ENCODE measurements around the gene MBNL1.

The MBNL1 gene, protein sequence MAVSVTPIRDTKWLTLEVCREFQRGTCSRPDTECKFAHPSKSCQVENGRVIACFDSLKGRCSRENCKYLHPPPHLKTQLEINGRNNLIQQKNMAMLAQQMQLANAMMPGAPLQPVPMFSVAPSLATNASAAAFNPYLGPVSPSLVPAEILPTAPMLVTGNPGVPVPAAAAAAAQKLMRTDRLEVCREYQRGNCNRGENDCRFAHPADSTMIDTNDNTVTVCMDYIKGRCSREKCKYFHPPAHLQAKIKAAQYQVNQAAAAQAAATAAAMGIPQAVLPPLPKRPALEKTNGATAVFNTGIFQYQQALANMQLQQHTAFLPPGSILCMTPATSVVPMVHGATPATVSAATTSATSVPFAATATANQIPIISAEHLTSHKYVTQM

DNA sequence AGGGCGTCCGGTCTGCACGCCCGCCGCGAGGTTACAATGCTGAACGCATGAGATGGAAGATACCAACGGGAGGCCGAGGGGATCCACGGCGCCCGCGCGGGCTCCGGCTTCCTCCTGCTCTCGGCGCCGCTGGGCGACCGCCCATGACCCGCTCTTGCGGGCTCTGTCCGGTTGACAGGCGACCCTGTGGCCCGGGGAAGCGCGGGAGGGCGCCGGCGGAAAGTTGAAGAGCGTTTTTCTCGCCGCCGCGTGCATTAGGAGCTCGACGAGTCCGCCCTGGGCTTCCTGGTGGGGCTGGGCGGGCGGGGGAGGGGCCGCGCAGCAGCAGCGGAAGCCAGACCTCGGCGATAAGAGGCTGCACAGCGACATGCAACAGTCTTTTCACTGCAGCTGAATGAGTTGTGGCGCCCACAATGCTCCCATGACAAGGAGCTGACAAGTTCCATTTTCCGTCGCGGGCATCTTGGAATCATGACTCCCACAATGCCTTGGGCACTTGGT, at the start of gene MBNL1:
Gene MBNL1, plus strand, starts transcription at position 375 of the 501 bp plus-strand sequence. CDS start 31,265 bp downstream, outside the sequence.
- peak; percentile 90 for DNase-seq (ENCODE audit: low spot score)

DNA sequence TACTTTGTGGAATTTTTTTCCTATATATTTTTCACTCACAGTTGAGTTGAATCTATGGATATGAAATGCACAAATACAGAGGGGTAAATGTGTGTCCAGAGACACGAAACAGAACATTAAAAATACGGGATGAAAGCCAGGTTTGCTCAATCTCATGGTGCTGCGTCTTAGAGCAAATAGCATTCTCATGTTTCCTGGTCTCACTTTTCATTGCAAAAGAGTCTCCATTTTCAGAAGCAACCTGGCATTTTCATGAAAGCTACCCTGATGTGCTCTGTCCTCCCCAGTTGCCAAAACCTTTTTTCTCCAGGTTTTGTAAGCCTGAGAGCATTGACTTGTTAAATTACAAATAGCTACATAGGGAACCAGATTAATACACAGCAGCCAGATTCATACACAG, 49.5 kb upstream of the MBNL1 start:
- DNase-seq (ENCODE audit: low spot score), result no peak

DNA sequence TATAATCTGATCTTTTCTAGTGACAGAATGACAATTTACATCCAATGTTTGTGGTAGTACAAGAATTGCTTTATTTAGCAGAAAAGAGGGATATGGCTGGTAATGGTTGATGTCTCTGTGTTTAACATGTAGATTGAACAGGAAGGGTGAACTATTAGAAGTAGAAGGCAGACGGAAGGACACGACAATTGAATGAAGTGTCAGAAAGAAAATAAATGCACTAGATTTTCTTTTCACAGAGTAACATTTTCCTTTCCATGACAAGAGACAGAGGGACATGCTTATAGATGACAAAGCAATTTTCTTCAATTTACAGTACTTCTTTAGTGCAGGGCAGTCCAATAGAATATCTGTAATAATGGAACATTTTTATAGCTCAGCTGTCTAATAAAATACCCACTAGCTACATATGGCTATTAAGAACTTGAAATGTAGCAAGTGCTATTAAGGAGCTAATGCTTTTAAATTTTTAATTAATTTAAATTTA, 48.9 kb upstream of the MBNL1 start:
- DNase-seq (ENCODE audit: low spot score), result no peak

DNA sequence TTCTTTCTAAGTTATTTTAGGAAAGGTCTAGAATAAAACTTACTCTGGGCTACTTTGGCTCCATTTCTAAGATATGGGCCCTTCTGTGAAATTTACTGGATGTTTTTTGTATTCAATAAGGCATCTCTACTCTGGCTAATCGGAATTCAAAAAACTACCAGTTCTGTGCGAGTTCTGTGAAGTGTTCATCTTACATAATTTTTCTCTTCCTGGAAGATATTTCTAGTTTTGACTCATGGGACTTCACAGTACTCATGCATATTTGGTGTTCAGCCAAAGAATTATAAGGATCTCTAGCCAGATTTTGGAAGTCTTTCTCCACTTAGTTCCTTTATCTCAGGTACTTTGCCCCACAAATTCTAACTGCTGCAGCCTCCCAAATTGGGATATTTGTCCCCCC, 46.4 kb upstream of the MBNL1 start:
- no peak for DNase-seq (ENCODE audit: low spot score)

DNA sequence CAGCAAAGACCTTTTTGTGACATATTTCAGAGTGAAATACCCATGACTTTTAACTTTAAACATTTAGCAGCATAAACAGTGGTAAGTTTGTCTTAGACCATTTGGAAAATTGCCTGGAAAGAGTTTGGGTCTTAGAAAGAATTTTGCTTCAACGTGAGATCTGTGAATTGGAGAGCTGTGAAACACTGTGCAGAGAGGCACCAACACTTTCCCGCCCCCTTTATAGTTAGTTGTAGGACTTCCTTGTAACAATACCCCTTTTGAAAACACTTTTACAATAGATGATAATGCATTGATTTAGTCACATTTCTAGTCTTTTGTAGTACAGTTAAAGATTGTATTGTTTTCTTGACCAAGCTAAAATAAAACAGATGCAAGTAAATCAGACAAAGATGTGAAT, 43.5 kb upstream of the MBNL1 start:
- DNase-seq (ENCODE audit: low spot score), result no peak

DNA sequence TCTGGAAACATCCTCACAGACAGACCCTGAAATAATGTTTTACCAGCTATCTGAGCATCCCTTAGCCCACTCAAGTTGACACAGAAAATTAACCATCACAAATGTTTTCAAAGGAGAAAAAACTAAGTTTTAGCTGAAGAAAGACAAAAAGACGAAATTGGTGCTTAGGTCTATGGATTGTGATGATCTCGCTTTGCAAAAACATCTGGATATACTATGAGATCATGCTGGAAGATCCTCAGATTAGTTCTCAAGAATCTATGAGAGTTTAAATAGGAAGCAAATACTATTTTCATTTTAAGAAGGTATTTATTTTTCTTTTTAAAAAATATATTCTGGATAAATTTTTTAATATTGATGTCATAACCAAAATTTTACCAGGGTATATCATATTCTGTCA, 42.6 kb upstream of the MBNL1 start:
- DNase-seq (ENCODE audit: low spot score), result no peak

DNA sequence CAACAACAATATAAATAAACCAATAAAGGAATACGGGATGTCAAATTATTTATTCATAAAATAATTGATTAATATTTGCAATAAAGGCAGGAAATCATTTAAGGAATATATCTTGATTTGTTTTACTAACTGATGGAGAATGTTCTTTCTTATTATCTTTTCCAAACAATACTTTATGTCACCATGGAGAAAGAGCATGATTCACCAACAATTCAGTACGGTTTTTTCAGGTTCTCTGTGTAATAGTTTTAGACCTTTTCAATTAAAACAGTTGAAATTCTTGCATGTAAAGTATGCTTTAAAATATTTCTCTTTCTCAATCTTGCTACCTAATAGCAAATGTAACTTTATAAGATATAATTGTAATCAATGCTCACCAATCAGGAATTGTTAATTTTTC, 41.7 kb upstream of the MBNL1 start:
- DNase-seq (ENCODE audit: low spot score), result no peak

DNA sequence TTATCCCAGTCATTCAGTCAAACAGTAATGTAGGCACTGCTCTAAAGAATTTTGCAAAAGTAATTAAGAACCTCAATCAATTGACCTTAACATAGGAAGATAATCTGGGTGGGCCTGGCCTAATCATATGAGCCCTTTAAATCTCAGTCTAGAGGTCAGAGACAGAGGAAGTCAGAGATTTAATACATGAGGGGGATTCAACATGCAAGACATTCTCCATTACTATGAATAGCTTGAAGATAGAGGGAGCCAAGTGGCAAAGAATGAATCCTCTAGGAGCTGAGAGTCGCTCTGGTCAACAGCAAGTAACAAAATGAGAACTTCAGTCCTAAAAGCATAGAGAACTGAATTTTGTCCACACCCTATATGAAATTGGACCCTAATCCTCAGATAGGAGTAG, 39.0 kb upstream of the MBNL1 start:
- no peak for DNase-seq (ENCODE audit: low spot score)

DNA sequence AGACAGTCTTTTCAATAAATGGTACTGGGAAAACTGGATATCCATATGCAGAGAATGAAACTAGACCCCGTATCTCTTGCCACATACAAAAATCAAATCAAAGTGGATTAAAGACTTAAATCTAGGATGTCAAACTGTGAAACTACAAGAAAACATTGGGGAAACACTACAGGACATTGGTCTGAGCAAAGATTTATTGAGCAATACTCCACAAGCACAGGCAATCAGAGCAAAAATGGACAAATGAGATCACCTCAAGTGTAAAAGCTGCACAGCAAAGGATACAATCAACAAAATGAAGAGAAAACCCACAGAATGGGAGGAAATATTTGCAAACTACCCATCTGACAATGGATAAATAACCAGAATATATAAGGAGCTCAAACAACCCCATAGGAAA, 38.4 kb upstream of the MBNL1 start:
- DNase-seq (ENCODE audit: low spot score), result no peak

DNA sequence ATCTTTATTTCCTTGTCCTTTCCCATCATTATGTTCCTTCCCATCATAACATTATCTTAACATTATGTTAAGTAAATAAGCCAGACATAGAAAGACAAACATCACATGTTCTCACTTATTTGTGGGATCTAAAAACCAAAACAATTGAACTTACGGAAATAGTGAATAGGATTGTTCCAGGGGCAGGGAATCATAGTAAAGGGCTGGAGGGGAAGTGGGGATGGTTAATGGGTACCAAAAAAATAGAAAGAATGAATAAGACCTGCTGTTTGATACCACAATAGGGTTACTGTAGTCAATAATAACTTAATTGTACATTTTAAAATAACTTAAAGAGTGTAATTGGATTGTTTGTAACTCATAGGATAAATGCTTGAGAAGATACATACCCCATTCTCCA, 36.7 kb upstream of the MBNL1 start:
- DNase-seq (ENCODE audit: low spot score), result no peak

DNA sequence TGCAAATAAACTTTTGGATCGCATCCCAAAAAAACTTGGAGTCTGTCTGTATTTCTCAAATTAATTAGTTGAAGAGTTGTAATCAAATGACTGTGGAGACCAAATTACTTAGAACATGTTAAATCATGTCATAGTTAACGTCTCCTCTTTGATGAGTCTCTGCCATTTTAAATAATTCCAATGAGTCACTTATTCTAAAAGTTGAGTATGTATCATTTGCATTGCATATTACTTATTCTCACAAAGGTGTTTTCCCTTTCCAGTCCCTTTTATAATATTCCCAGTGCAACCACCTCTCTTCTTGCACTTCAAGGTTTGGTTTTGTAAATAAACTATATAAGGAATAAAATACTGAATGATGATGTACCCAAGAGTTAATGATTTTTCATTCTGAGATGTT, 36.0 kb upstream of the MBNL1 start:
- DNase-seq (ENCODE audit: low spot score), result no peak

DNA sequence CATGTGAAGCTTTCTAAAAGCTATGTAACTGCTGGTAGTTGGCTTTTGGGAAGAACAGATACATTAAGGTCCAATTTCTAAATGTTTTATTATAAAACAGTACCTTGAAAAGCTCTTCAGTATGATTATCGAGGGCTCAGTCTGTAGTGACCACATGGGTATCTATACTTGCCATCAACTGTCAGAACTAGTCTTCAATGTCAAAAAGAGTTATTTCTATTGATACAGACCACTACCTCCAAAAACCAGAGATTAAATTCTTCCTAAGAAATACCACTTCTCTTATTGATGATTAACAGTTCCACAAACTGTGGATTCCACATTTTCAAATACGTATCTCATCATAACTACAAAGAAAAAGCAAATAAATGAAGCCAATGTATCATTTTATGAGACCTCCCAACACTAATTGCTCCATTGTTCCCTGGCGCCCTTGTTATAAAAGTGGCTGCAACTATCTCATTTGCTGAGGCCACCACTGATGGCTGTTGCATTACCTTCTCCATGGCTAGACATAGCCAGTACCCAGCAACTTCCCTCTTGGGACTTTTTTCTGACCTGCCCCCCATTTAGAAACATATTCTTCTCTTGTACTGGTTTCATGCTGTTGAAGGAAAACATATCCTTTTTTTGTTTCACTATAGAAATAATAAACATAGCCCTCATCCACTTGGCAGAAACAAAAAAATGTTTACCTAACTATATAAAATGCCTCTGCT, 33.9 kb upstream of the MBNL1 start:
- DNase-seq (ENCODE audit: low spot score), result no peak

DNA sequence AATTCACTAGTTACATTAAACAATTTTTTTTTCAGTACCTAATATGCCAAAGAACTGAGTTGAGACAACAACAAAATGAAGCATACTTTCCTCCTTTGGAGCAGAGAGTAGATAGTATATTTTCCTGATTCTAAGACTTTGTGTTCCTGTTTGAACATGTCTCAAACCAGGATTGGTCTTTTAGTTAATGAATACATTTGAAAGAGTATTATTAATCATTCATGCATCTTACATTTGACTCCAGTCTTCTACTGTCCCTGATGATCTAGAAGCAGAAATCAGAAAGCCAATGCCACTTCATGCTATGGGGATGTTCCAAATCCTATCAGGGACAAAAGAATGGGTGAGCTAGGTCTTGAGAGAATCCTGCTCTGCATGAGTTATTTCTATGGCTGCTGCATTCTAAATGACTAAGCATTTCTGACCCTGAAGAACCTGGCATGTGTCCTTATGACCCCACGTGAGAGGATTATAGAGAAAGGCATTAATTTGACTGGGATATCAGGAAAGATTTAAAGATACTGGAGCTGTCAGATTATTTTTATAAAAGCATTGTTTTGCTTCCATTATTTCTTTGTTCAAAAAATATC, 32.9 kb upstream of the MBNL1 start:
- DNase-seq (ENCODE audit: low spot score), result no peak

DNA sequence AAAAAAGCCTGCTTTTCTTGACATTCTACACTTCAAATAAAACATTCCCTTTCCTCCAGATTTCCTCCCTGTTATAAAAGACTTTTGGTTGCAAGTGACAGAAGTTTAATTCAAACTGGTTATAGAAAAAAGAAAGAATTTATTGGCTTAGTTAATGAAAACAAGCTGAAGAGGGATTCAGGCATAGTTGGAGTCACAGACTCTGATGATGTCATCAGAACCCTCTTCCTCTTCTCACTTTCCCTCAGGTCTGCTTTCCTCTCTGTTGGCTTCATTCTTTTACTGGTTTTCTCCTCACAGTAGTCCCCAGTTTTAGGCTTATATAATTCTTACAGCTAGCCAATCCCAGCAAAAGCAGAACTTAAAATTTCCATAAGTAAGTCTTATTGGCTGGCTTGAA, 32.0 kb upstream of the MBNL1 start:
- DNase-seq (ENCODE audit: low spot score), result no peak

DNA sequence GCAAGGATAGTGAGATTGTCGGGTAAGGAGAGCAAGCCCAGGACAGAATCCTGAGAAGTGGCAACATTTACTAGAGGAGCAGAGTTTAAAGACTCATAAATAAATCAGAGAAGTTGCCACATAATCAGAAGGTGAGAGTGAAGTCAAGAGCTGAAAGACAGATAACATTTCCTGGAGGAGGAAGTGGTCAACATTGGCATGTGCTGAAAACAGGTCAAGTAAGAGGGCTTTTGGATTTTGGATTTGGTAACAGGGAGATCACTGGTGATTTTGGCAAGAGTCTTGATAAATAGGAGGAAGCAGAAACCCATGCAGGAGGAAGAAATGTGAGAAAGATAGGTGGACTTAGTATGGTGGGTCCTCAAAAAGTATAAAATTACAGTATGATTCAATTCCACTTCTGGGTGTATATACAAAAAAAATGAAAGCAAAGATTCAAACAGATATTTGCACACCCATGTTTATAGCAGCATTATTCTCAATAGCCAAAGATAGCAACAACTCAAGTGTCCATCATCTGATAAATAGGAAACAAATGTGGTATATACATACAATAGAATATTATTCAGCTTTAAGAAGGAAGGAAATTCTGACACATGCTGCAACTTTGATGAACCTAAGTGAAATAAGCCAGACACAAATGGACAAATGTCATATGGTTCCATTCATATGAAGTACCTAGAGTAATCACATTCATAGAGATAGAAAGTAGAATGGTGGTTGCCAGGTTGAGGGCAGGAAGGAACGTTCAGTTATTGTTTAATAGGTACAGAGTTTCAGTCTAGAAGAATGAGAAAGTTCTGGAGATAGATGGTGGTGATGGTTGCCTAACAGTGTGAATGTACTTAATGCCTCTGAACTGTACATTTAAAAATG, 27.3 kb upstream of the MBNL1 start:
- no peak for DNase-seq (ENCODE audit: low spot score)

DNA sequence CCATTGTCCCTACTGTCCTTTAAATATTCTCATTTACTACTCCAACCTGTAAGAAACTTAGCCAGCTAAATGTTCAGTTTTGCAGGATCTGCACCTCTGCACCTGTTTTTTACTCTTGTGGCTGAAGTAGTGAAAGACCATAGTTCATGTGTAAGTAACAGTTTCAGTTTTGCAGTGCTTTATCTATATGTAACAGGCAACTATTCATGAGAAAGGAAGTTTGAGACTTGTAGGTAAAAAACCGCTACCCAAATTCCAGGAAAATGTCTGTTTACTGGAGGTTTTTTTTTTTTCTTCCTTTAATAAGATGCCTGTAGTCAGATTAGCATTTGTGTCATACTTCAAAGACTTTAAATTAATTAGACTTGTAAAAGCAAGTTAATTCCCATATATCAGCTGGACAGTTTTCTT, 25.4 kb upstream of the MBNL1 start:
- DNase-seq (ENCODE audit: low spot score), result no peak

DNA sequence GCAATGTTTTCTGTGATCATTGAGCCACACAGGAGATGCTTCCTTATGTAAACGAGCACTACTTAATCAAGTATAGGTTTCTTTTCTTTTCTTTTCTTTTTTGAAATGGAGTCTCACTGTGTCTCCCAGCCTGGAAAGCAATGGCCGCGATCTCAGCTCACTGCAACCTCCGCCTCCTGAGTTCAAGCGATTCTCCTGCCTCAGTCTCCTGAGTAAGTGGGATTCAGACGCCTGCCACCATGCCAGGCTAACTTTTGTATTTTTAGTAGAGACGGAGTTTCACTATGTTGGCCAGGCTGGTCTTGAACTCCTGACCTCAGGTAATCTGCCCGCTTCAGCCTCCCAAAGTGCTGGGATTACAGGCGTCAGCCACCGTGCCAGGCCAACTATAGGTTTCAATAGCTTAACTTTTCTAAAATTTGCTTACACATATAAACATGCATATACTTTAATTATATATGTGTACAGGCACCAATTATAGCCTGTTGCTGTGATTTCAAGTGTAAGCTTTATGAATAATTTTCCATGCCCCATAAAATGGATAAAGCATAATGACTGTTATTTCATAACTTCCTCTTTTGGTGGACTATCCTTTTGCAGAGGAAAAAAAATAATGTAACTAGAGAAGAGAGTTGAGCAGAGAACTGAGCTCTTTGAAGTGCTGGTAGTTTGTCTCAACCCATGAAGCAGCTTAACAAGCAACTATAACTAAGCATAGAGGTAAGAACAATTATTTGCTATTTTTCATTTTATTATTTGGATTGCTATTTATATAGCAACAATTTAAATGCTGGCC, 24.8 kb upstream of the MBNL1 start:
- no peak for DNase-seq (ENCODE audit: low spot score)

DNA sequence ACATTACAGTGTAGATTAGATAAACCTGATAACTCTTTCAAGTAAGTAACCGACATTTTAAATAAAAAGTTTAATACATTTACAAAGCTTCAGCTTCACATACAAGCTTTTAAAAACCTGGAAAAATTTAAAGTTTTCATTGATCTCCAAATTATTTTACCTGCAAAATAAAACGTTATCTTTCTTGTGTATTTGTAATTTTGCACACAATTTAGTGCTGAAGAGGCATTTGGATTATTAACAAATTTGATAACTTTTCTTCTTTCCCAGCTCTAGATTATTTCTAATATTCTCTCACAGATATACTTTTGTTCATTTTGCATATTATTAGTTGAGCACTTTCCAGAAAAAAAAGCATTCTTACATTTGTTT, 24.2 kb upstream of the MBNL1 start:
- no peak for DNase-seq (ENCODE audit: low spot score)

DNA sequence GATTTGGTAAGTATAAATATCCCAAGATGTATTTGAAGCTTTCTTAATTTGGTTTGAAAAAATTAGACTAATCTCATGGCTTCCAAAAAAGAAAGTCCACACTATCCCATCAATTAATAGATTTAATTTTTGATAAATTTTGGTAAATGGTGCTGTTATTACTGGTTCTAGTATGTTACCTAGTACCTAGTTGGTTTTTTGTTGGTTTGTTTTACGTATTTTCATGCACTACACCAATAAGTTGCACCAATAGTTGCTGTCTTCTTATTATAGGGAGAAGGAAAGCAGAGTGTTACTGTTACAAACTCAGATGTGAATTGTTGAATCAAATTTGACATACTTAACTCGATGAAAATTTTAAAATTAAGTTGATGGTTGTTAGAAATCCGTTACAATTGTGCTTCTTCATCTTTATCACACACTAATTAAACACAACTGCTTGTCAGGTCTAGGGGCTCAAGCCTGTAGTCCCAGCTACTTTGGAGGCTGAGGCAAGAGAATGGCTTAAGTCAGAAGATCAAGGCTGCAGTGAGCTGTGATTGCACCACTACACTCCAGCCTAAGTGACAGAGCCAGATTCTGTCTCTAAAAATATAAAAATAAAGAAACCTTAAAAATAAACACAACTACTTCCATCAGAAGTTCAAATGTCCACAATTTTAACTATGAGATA, 23.1 kb upstream of the MBNL1 start:
- no peak for DNase-seq (ENCODE audit: low spot score)

DNA sequence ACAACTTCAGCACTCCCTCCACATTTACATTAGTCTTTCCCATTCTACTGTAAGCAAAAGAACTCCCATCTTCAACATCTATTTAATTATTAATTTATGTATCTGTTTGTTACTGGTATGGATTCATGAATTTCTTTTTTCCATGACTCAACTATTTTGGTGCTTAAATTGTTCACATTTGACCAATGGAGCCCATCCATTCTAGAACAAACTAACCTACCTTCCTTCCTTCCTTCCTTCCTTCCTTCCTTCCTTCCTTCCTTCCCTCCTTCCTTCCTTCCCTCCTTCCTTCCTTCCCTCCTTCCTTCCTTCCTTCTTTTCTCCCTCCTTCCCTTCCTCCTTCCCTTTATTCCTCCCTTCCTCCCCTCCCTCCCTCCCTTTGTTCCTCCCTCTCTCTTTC, 16.8 kb upstream of the MBNL1 start:
- DNase-seq (ENCODE audit: low spot score), result no peak

DNA sequence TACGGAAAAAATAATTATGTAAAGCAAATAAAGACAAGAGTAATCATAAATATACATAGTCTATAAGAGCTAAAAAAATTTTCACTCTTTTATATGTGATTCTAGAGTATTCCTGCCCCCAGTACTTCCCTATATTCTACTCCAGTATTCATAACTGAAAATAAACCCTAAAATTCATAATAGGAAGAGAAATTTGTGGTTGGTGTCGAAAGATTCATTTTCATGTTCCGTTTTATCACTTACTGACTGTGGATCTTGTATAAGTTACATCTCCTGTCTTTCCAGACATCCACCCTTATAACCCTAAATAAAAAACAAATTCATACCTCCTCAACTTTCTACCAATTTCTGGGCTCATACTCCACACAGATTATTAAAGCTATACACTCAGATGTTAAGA, 16.0 kb upstream of the MBNL1 start:
- no peak for DNase-seq (ENCODE audit: low spot score)
